Ovary (tissue), 9 donors: Measurements from ENCODE around the gene KRT83. TPM values are rescaled to one million over a fixed set of nuclear protein-coding genes. Genes with fewer than 3 reads are reported as not detected.
A peak's percentile ranks its signal among the peaks of the same experiment; 100 is the strongest.

ENCODE experiments used
- DNase-seq, 5 donors: peaks; one replicate each; pipeline ENCODE4 v3.0.0-alpha.2; 2019 to 2020
- H3K27ac ChIP-seq, 2 donors: fragments of 200-600 bp; one replicate each; pipeline versions ENCODE4 v1.5.1 to v1.8.0; 2019 to 2022
- H3K27me3 ChIP-seq: fragments of 200-600 bp; one replicate; pipeline ENCODE4 v1.8.0; 2022
- H3K36me3 ChIP-seq: fragments of 200-600 bp; sonication (generic); one replicate; pipeline ENCODE4 v1.5.1; 2019
- H3K4me1 ChIP-seq: one replicate; pipeline ENCODE4 v1.8.1; 2013; ENCODE audit warnings: mild to moderate bottlenecking, moderate library complexity; ENCODE audit not compliant: insufficient read depth
- H3K4me3 ChIP-seq: fragments of 200-600 bp; sonication (generic); one replicate; pipeline ENCODE4 v1.5.1; 2017
- H3K9me3 ChIP-seq, 2 donors: fragments of 200-600 bp in 1 of 2; sonication (generic) in 1 of 2; one replicate each; pipeline versions ENCODE4 v1.5.1 to v1.8.1; 2013 to 2019; ENCODE audit warnings: mild to moderate bottlenecking in 1 of 2, moderate library complexity in 1 of 2
- CTCF ChIP-seq, 3 donors: fragments of 450-650 bp in 2 of 3; fragments of 200-600 bp in 1 of 3; IDR thresholded peaks; one replicate each; pipeline versions ENCODE4 v1.5.1 to v1.8.0; 2016 to 2022; ENCODE audit warnings: antibody characterized with exemption in 3 of 3, mild to moderate bottlenecking in 1 of 3
- EP300 ChIP-seq: sonication (generic); formaldehyde crosslinking; IDR thresholded peaks from one replicate; pipeline ENCODE4 v1.6.1; 2017; ENCODE audit warnings: antibody characterized with exemption
- POLR2A ChIP-seq: fragments of 450-650 bp; IDR thresholded peaks from one replicate; pipeline ENCODE4 v1.6.1; 2017; ENCODE audit warnings: antibody characterized with exemption, mild to moderate bottlenecking, moderate library complexity
- WGBS, 3 donors: extraction: QIAGEN DNeasy Blood & Tissue Kit in 1 of 3; methylation state at CpG; one replicate each; pipeline versions ENCODE4 v1.1.5 to v1.1.7; 2013 to 2017; 5-methylcytosine and 5-hydroxymethylcytosine counted together
- intact Hi-C, 4 donors: fragments of 100-400 bp; cut with DNase I; formaldehyde crosslinking; loops; one replicate each; pipeline versions ENCODE4 v1.11.0 to v1.15.1; 2022 to 2023
- polyA plus RNA-seq, 2 donors: library from polyadenylated mRNA; stranded (reverse); fragments of 200-250 nt in 1 of 2; fragments of 350-450 nt in 1 of 2; fragmentation: Illumina TruSeq in 1 of 2; extraction: RNeasy Lipid Tissue Mini Kit (QIAGEN cat#74804) in 1 of 2; gene quantifications; one replicate each; pipeline ENCODE4 v1.2.3, GENCODE V29; 2013 to 2014
- total RNA-seq, 7 donors: library from RNA; depleted of rRNA in 2 of 7; stranded (reverse); fragments of >200 nt in 2 of 7; fragmentation: NEBNext Ultra II Directional in 3 of 7; extraction: Animal tissue kit (Norgen Biotek cat#: 25700) in 3 of 7; gene quantifications; one replicate each; pipeline versions ENCODE4 v1.1.0 to v1.2.4, GENCODE V29; 2016 to 2023
- donor health status: DM: no; HTN: no; CAD: no; lungs with moderate emphysema.
- donor health status: DM: no; HTN: no; CAD: no.
- donor health status: Bipolar disorder and iron deficiency.
- donor health status: DM: yes; HTN: yes; CAD: no.
- donor health status: DM: no; HTN: no; CAD: no.
- donor health status: DM: yes; HTN: yes; CAD: no.

The KRT83 gene
- total and polyA plus RNA-seq, 9 donors: not detected

GRCh38 chr12:52323001-52323400, 1.8 kb upstream of the KRT83 start:
- 66 to 79% (median 78%) methylated on average over 1 of the region's 1 CpG for whole genome bisulfite sequencing, 3 donors
- no peaks in the 10 kb centered on the region for H3K9me3 ChIP-seq
- H3K4me1 ChIP-seq: no peaks in the 10 kb centered on the region
- H3K27me3 ChIP-seq: no peaks in the 10 kb centered on the region
- H3K27ac ChIP-seq: no peak overlapping the region
- H3K36me3 ChIP-seq: no peaks in the 10 kb centered on the region
- no peak overlapping the region for H3K4me3 ChIP-seq
- TF ChIP-seq EP300 (no peak), POLR2A (no peak), CTCF (IDR thresholded peaks at IDR 0.05) (no peak)
- intact Hi-C loops: no loop called here
- DNase-seq: no peak

GRCh38 chr12:52322069-52322468, 871 bp upstream of the KRT83 start:
- Histone ChIP-seq H3K36me3 (no peaks in the 10 kb centered on the region), H3K27ac (no peak overlapping the region), H3K4me3 (no peak overlapping the region), H3K27me3 (no peaks in the 10 kb centered on the region), H3K4me1 (no peaks in the 10 kb centered on the region), H3K9me3 (no peaks in the 10 kb centered on the region)
- no peak for TF ChIP-seq EP300
- TF ChIP-seq POLR2A: no peak
- TF ChIP-seq CTCF (IDR thresholded peaks at IDR 0.05): no peak
- intact Hi-C loops: no loop called here
- 95 to 100% (median 96%) methylated on average over 1 of the region's 1 CpG for WGBS, 3 donors
- no peak for DNase-seq

- 63 to 68% (median 67%) methylated on average over 4 of the region's 4 CpGs for WGBS, 3 donors
- Histone ChIP-seq H3K4me3 (no peak overlapping the region), H3K27ac (no peak overlapping the region), H3K4me1 (no peaks in the 10 kb centered on the region), H3K27me3 (no peaks in the 10 kb centered on the region), H3K9me3 (no peaks in the 10 kb centered on the region), H3K36me3 (no peaks in the 10 kb centered on the region)
- DNase-seq: peak in 1 of 5 donors; percentile 3
- intact Hi-C loops: no loop called here
- TF ChIP-seq POLR2A: no peak
- no peak for TF ChIP-seq CTCF (IDR thresholded peaks at IDR 0.05)
- TF ChIP-seq EP300: no peak
Observed at GRCh38 chr12:52321418-52321817, 220 bp upstream of the KRT83 start.

- no peak overlapping the region for H3K4me3 ChIP-seq
- H3K9me3 ChIP-seq: no peaks in the 10 kb centered on the region
- no peaks in the 10 kb centered on the region for H3K36me3 ChIP-seq
- DNase-seq: no peak
- H3K27ac ChIP-seq: no peak overlapping the region
- intact Hi-C loops: no loop called here
- TF ChIP-seq CTCF (IDR thresholded peaks at IDR 0.05): no peak
- TF ChIP-seq POLR2A: no peak
- TF ChIP-seq EP300: no peak
- H3K4me1 ChIP-seq: no peaks in the 10 kb centered on the region
- no peaks in the 10 kb centered on the region for H3K27me3 ChIP-seq
- 55 to 69% (median 68%) methylated on average over 11 of the region's 11 CpGs for WGBS, 3 donors
Observed at GRCh38 chr12:52319097-52319496, 2.1 kb downstream of the KRT83 start.
